GM20000 (cell line): ENCODE data around the gene ZC3H10.
"Not testable (repeated sequence)": the region's sequence is repeated elsewhere in the genome, so short reads cannot be mapped to it uniquely, and the experiment has no call there.

ENCODE experiments used
- DNase-seq: peaks from one replicate; pipeline ENCODE4 v3.0.0; 2012; ENCODE audit warnings: low spot score
- TF ChIP-seq, protein P1 (sequence below): IDR thresholded peaks from 2 replicates; pipeline ENCODE4 v1.5.1; 2012; ENCODE audit warnings: mild to moderate bottlenecking, control low read depth; ENCODE audit errors: extremely low read depth, missing control alignments

The ZC3H10 gene

DNA sequence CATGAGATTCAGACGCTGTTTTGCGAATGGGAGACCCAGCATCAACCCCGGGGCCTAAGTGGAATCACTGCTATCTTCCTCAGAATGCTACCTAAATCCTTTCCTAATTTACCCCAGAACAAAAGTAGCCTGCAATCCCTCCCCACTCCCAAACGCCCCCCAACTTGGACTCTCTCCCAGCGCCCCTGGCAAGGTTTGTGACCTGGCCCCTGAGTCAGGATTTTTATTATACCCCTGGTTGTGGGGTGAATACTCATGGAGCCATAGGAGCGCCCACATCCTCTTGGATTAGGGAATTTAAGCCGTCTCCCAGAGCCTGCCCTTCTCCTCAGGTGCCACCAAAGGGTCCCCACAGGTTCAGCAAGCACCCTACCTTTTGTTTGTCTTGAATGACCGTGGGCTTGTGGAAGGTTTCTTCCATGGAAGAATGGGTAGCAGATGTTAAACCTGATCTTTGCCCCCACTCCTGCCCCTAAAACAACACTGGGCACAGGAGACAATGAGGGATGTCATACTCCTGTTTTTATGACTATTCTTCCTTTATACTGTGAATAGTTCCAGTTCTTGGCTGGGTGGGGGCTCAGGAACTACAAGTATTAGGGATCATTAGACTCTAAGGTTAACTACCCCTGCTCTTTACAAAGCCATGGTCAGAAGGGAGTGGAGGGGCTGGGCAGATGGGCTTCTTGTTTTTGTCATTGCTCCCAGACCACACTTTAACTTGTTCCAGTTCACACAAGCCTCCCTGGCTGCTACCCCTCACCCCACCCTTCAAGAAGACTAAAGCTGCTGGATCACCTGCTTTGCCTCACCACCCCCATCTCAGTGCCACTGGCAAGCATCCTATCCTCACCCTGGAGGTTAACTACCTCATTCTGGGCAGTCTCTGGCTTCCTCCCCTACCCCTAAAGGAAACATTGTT, 35.0 kb downstream of the ZC3H10 start:
- TF ChIP-seq, protein P1, sequence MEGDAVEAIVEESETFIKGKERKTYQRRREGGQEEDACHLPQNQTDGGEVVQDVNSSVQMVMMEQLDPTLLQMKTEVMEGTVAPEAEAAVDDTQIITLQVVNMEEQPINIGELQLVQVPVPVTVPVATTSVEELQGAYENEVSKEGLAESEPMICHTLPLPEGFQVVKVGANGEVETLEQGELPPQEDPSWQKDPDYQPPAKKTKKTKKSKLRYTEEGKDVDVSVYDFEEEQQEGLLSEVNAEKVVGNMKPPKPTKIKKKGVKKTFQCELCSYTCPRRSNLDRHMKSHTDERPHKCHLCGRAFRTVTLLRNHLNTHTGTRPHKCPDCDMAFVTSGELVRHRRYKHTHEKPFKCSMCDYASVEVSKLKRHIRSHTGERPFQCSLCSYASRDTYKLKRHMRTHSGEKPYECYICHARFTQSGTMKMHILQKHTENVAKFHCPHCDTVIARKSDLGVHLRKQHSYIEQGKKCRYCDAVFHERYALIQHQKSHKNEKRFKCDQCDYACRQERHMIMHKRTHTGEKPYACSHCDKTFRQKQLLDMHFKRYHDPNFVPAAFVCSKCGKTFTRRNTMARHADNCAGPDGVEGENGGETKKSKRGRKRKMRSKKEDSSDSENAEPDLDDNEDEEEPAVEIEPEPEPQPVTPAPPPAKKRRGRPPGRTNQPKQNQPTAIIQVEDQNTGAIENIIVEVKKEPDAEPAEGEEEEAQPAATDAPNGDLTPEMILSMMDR: no peak
- DNase-seq: no peak

DNA sequence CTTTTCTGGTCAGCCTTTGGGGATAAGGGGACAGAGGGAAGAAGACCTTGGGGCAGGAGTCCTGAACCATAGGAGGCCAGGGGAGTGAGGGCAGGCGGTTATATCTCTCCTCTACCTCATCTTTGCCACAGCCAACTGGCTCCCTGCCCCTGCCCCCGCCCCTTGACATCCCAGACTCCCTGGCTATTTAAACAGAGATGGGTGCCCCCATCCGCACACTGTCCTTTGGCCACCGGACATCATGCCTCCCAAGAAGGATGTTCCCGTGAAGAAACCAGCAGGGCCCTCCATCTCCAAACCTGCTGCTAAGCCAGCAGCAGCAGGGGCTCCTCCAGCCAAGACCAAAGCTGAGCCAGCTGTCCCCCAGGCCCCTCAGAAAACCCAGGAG, 35.6 kb downstream of the ZC3H10 start:
- DNase-seq: no peak
- TF ChIP-seq, protein P1: no peak

DNA sequence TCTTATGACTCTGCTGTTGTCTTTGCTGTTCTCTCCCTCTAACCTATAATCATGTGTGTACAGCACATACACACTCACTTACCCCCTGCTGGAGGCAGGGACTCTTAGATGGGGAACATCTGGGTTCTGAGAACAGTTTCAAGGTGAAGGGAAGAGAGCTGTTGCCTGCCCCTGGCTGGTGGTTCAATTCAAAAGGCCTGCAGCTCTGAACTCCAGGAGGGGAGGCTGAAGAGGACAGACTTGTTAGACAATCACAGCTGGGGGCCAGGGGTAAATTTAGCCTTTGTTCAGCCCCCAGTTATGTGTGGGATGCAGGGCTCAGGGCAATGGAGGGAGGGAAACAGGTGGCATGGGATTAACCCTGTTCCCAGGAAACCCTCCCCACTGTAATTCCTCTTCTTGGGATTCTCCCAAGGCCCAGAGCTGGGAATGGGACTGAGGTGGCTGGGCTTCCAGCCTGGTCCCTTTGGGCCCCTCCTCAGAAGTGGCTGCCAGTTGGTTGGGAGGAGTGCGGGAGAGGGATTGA, 36.2 kb downstream of the ZC3H10 start:
- DNase-seq: no peak
- TF ChIP-seq, protein P1: no peak

DNA sequence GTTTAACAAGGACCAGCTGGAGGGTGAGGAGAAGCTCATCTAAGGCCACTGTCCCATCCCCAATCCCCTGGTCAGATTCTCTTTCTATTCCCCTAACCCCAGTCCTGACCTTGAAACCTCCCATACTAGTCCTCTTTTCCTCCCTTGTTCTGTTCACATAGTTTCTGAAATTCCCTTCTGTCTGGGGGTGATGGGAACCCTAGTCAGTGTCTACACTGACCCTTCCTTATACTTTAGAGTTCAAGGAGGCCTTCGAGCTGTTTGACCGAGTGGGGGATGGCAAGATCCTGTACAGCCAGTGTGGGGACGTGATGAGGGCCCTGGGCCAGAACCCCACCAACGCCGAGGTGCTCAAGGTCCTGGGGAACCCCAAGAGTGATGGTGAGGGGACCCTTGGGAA, 36.8 kb downstream of the ZC3H10 start:
- no peak for DNase-seq
- TF ChIP-seq, protein P1: no peak

DNA sequence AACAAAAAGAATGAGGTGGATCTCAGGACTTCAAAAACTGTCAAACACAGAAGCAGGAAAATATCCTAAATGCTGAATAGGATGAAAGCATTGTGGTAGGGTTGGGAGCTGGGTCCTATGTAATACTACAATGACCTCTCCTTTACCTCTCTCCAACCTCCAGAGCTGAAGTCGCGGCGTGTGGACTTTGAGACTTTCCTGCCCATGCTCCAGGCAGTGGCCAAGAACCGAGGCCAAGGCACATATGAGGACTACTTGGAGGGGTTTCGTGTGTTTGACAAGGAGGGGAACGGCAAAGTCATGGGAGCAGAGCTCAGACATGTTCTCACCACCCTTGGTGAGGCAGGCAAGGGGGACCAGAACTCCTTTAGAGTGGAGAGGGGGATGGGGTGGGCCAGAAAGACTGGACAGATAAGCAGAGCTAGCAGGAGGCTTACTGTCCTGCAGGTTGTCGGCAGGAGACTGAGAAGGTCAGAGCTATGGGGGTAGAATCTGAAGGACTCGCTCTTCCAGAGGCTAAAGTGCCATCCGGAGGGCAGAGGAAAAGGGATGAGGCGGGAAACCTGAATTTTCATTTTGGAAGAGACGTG, 37.3 kb downstream of the ZC3H10 start:
- DNase-seq: no peak
- TF ChIP-seq, protein P1: no peak

DNA sequence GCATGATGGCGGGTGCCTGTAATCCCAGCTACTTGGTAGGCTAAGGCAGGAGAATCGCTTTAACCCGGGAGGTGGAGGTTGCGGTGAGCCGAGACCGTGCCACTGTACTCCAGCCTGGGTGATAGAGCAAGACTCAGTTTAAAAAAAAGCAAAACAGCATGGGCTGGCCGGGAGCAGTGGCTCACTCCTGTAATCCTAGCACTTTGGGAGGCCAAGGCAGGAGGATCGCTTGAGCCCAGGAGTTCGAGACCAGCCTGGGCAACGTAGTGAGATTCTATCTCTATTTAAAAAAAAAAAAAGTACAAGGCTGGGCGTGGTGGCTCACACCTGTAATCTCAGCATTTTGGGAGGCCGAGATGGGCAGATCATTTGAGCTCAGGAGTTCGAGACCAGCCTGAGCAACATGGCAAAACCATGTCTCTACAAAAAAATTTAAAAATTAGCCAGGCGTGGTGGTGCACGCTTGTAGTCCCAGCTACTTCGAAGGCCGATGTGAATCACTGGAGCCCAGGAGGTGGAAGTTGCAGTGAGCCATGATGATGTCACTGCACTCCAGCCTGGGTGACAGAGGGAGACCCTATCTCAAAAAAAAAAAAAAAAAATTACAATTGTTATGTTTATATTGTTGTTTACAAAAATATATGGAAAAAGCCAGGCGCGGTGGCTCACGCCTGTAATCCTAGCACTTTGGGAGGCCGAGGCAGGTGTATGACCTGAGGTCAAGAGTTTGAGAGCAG, 38.6 kb downstream of the ZC3H10 start:
- not testable (repeated sequence) for DNase-seq

DNA sequence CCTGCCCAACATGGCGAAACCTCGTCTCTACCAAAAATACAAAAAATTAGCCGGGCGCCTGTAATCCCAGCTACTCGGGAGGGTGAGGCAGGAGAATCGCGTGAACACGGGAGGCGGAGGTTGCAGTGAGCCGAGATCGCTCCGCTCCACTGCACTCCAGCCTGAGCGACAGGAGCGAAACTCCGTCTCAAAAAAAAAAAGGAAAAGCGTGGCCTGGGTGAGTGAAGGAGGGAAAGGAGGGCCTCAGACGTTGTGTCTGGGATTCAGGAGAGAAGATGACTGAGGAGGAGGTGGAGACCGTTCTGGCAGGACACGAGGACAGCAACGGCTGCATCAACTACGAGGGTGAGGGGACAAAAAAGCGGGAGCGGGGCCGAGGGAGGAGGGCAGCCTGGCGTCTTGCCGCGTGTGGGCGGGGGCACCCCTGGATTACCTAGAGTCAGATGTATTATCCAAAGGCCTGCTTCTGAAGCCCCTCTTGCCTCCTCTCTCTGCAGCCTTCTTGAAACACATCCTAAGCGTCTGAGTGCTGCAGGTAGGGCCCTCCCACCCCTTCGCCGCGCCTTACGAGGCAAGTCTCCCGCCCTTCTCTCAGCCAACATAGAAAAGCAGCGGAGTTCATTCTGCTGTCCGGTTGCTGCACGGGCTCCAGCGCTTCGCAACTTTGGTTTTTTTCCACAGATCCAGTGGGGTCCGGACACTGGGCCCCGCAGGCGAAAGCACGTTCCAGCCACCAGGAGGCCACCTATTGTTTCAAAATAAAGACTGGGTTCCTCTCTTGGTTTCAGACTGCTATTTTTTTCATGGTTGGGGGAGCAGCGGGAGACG, 39.3 kb downstream of the ZC3H10 start:
- TF ChIP-seq, protein P1: peak; percentile 26
- peak; percentile 75 for DNase-seq
